Activated T-cell treated with anti-CD3 and anti-CD28 coated beads, Interleukin-2, amount 50 U/mL, for 4 hours (primary cell): ENCODE data around the gene NPM3. TPM values are rescaled to one million over a fixed set of nuclear protein-coding genes. Genes with fewer than 3 reads are reported as not detected.

Experiments
- ATAC-seq, 2 donors: fragments of 200-7000 bp; cut with Tn5 transposase; one replicate each; pipeline ENCODE4 v1.10.0; 2021
- DNase-seq: peaks from one replicate; pipeline ENCODE4 v3.0.0-alpha.2; 2020
- H3K27me3 Mint-ChIP-seq: one replicate; pipeline ENCODE4 v1.8.0; 2021; ENCODE audit warnings: low read depth, mixed read lengths
- H3K36me3 Mint-ChIP-seq: one replicate; pipeline ENCODE4 v1.8.0; 2022; ENCODE audit warnings: mixed read lengths; ENCODE audit not compliant: insufficient read depth
- H3K4me1 Mint-ChIP-seq: one replicate; pipeline ENCODE4 v1.8.0; 2021; ENCODE audit warnings: low read depth, mixed read lengths
- H3K4me3 Mint-ChIP-seq: one replicate; pipeline ENCODE4 v1.8.0; 2021; ENCODE audit warnings: mild to moderate bottlenecking, moderate library complexity, mixed read lengths
- H3K9me3 Mint-ChIP-seq: one replicate; pipeline ENCODE4 v1.8.0; 2021; ENCODE audit warnings: mixed read lengths
- total RNA-seq, 3 donors: library from RNA; stranded (reverse); gene quantifications; one replicate each; pipeline ENCODE4 v1.2.1, GENCODE V29; 2021

NPM3 gene
- total RNA-seq, 3 donors from 2014 or later, result 213 to 285 (median 265) TPM

DNA sequence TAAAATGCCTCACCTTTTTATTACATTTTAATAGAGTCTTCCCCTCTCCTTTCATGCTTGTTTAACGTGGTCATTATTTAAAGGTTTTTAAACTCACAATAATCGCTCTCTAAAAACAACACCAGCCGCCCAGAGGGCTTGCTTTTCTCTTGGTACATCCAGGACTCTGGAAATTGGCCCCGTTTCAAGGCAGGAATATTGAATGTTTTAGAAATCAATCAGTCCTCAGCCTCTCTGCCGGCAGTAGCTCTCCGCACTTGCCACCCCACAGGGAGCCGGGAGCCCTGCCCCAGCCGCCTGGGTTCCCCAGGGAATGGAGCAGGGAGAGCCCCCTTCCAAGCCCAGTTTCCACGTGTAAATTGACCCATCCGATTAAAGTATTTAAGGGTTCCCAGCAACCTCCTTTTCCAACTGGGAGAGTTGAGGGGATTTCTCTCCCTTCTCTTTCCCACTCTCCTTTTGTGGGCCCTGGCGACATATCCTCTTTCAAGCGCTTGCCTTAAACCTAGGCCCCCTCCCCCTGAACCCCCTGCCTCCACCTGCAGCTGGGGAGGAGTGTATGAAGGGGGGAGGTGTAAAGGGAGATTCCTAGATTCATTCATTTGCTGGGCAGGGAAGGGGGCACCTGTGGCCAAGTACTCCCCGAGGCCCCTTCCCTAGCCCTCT is 9.2 kb downstream of the NPM3 start:
- peaks cover 19% of the 10 kb centered on the region for H3K4me1 Mint-ChIP-seq

DNA sequence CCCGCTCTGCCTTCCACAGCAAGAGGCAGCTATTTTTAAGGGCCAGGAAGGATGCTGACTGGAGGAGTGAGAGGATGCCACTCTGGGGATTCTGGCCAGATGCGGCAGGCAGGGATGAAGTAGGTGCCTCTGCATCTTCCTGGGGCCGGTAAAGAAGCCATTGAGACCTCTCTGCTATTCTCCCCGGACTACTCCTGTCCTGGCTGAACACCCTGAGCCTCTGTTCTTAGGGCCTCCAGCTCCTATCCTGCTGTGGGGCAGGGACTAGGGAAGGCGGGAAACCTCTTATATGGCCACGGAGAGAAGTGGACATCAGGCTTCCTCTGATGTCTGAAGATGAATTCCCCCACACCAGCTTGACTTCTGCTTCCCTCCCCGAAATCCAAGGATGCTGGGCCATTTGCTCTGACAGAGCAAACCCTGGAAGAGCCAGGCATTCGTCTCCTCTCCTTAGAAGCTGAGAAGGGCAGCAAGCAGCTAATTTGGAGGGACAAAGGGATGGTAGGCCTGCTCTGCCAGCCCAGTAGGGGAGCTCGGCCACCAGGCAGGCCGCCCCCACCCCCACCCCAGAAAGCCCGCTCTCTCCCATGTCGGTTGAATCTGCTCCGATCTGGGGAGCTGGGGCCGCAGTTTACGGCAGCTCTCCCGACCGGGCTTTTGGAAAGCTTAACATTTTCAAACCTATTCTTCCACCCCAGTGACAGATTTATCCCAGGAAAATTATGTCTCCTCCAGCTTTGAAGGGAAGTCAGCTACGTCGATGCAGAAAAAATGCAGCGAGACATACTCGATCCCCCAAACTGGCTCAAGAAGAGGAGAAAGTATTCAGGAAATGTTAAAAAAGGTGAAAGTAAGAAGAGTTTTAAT is 10.1 kb downstream of the NPM3 start:
- peaks cover 66% of the 10 kb centered on the region for H3K27me3 Mint-ChIP-seq
- peaks cover 7% of the 10 kb centered on the region for H3K36me3 Mint-ChIP-seq
- DNase-seq (no peak), ATAC-seq (no peak)
- peaks cover 13% of the 10 kb centered on the region for H3K4me1 Mint-ChIP-seq
- no peaks in the 10 kb centered on the region for H3K9me3 Mint-ChIP-seq
- no peak overlapping the region for H3K4me3 Mint-ChIP-seq

More for the DNA sequence above, 9.2 kb downstream of the NPM3 start:
- DNase-seq, result no peak
- ATAC-seq, result no peak
- Mint-ChIP-seq H3K27me3 (peaks cover 71% of the 10 kb centered on the region), H3K9me3 (no peaks in the 10 kb centered on the region), H3K36me3 (peaks cover 7% of the 10 kb centered on the region), H3K4me3 (peak overlapping the region; percentile 37)

DNA sequence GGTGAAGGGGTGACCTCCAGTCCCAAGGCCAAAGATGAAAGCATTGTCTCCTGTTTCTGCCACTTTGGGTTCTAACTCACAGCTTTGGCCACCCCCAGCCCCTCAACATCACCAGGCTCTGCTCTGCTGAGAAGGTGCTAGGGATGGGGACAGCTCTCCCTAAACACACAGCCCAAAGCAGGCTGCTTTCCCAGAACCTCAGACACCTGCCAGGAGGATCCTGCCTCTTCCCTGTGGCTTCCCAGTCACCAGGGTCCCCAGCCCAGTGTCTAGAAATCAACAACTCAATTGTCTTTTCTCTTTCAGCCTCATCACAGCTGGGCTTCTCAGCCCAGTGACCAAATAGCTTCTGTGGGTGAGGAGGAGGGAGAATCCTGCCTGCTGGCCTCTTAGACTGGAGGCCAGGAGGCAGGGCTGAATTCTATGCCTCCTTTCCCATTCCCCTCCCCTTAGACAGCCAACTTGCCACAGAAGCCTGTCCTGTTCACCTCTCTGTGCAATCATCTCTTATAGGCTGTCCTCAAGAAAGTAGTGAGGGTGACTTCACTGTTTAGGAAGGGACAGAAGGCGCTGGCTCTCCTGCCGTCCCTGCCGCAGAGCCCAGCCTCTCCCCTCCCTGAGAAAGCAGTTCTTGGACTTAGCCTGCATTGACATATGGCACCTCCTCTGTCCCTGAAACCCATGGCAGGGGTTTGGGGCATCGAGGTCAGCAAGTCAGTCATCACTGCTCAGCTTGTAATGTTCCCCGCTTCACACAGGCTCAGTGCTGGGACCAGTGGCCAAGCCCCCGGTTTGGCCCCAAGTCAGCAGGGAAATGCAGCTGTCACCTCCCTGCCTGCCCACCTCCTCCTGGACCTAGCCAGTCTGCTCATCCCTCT is 11.0 kb downstream of the NPM3 start:
- DNase-seq, result no peak
- peaks cover 61% of the 10 kb centered on the region for H3K27me3 Mint-ChIP-seq
- H3K4me3 Mint-ChIP-seq, result no peak overlapping the region
- no peaks in the 10 kb centered on the region for H3K9me3 Mint-ChIP-seq
- no peaks in the 10 kb centered on the region for H3K36me3 Mint-ChIP-seq
- ATAC-seq, result no peak
- H3K4me1 Mint-ChIP-seq, result peaks cover 12% of the 10 kb centered on the region

DNA sequence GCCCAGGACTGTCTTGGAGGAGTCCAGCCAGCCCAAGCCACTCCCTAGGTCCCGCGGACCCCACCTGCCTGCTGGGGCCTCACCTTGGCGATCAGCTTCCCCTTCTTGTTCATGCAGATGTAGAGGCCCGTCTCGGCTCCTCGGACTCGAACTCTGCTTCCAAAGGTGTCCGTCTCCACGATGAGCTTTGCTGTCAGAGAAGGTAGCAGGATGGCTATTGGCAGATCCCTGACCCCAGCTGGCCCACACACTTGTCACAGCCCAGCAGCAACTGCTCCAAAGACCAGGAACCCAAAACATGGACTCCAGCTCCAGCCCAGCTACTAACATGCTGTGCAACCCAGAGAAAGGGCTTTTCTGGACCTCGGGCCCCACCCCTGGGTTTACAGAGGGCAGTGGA is 11.9 kb downstream of the NPM3 start:
- ATAC-seq (no peak), DNase-seq (no peak)
- Mint-ChIP-seq H3K4me3 (no peak overlapping the region), H3K4me1 (peaks cover 12% of the 10 kb centered on the region), H3K36me3 (no peaks in the 10 kb centered on the region), H3K27me3 (peaks cover 56% of the 10 kb centered on the region), H3K9me3 (no peaks in the 10 kb centered on the region)

DNA sequence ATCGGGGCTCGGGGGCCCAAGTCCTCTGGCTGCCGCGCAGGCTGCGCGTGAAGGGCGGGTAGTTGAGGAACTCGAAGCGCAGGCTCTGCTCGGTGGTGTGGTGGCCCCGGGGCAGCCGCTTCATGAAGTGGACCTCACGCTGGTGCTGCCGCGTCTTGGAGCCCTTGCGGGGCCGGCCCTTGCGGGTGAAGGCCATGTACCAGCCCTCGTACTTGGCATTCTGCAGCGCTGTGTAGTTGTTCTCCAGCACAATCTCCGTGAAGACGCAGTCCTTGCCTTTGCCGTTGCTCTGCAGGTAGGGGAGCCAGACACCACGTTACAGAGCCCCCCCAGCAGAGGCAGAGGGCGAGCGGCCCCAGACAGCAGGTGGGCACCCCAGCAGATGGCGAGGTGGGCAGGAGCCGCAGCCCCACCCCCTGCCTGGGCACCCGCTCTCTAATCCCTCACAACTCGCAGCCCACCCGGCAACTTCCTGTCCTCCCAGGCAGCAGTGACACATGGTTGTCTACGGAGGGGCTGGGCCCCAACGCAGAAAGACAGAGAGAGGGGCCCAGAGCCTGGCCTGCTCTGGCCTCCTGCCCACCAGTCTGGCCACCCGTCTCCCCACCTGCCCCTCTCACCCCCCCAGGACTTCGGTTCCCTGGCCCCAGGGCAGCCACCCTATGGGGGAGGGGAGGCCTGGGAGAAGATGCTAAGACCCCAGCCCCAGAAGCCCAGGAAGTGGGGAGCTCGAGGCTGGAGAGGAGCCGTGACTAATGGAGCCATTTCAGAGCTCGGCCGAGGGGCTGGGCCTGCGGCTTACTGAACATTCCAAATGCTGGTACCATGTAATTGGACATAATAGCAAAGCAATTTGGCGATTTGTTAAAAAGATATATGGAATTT is 12.7 kb downstream of the NPM3 start:
- Mint-ChIP-seq H3K4me3 (no peak overlapping the region), H3K27me3 (peaks cover 62% of the 10 kb centered on the region), H3K9me3 (no peaks in the 10 kb centered on the region), H3K36me3 (no peaks in the 10 kb centered on the region), H3K4me1 (peaks cover 12% of the 10 kb centered on the region)
- DNase-seq, result no peak
- no peak for ATAC-seq

DNA sequence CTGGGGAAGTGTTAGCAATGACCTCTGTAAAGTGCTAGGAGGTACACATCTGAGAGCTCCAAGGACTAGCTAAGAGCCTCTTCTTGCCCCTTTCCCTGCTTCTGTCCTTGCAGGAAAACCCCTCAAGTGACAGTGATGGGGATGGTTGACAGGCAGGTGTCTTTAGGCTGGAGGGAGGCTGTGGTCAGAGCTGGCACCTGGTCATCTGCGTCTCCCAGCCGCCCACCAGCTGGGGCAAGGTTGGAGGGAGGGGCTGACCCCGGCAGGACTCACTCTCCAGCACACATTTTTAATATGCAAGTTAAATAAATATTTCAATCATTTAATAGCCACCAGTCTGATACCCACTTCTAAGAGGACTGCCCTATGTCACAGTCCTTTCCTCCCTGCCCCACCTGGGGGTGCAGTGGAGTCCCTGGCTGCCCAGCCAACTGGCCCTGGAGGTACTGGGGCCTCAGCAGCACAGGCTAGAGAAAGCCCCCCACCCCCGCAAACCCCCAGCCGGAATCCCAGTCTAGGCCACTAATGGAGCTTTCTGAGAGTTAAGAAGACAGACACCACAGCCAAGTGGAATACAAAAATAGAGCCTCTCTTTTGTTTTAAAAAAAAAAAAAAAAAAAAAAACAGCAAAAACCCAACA is 13.6 kb downstream of the NPM3 start:
- H3K27me3 Mint-ChIP-seq, result peaks cover 57% of the 10 kb centered on the region
- ATAC-seq, result no peak
- no peaks in the 10 kb centered on the region for H3K36me3 Mint-ChIP-seq
- no peaks in the 10 kb centered on the region for H3K9me3 Mint-ChIP-seq
- peaks cover 8% of the 10 kb centered on the region for H3K4me1 Mint-ChIP-seq
- no peak overlapping the region for H3K4me3 Mint-ChIP-seq
- no peak for DNase-seq

DNA sequence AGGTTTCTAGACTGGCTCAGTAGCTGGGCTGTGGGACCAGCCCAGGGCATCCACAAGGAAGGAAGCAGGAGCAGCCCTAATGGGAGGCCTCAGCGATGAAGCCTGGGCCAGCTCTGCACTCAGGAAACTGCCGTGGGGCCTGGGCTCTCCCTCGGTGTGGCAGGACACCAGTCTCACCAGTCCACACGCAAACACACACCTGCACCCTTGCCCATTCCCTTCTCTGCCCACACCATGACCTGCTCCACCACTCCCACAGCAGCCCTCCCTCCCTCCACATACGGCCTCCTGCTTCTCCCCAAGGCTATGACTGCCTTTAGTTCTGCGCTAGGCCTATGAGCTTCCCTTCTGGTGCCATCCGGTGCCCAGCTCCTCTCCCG is 14.5 kb downstream of the NPM3 start:
- ATAC-seq (no peak), DNase-seq (no peak)
- Mint-ChIP-seq H3K4me3 (no peak overlapping the region), H3K4me1 (peaks cover 2% of the 10 kb centered on the region), H3K36me3 (no peaks in the 10 kb centered on the region), H3K27me3 (peaks cover 51% of the 10 kb centered on the region), H3K9me3 (no peaks in the 10 kb centered on the region)

DNA sequence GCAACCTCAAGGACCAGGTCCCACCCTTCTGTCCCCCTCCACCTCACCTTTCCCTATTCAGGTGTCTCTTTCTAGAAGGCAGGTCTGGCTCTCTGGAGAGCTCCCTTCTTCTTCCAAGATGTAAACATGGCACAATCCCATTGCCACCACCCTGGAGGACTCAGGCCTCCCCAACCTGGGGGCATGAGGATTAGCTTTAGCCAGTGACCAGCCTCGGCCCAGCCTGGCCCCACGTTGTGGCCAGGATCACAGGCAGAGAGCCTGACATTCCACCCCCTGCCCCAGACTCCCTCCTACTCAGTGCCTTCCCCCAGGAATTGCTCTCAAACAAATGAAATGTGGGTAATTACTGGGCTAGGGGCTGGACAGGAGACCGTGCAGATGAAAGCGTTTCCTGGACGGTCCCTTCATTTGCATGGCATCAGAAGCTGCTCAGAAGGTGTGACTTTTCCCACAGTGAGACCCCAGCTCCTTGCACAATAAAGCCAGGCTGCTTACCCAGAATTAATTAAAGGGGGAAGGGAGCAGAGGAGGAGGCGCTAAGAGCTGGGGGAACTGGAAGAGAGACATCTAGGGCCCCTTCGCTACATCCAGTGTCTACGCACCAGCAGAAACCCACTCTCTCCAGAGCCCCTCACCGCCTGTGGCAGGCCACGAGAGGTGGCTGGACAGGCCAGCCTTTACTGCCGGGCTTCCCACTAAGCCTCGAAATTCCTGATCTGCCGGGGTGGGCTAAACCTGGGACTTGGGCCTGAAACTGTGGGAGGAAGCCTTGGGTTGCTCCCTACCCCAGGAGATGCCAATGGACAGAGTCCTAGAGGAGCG is 15.1 kb downstream of the NPM3 start:
- ATAC-seq (no peak), DNase-seq (no peak)
- H3K27me3 Mint-ChIP-seq, result peaks cover 48% of the 10 kb centered on the region
- H3K4me1 Mint-ChIP-seq, result no peaks in the 10 kb centered on the region
- H3K9me3 Mint-ChIP-seq, result no peaks in the 10 kb centered on the region
- no peaks in the 10 kb centered on the region for H3K36me3 Mint-ChIP-seq
- no peak overlapping the region for H3K4me3 Mint-ChIP-seq

DNA sequence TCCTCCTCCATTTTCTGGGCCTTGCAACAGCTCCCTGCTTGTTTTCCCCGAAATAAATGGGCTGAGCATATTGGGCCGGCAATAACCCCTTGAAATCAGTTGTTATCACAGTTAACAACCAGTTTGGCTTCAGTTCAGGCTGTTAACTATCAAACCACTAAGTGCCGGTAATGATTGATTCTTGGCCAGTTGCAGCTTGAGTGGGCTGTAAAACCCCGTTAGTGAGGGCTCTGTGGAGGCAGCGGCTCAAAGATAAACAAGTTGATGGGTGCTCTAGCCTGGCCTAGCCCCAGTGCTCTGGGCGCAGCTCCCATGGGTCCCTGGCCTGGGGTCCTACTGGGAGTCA is 15.7 kb downstream of the NPM3 start:
- Mint-ChIP-seq H3K36me3 (no peaks in the 10 kb centered on the region), H3K4me1 (no peaks in the 10 kb centered on the region), H3K27me3 (peaks cover 44% of the 10 kb centered on the region), H3K9me3 (no peaks in the 10 kb centered on the region), H3K4me3 (no peak overlapping the region)
- DNase-seq (no peak), ATAC-seq (no peak)

DNA sequence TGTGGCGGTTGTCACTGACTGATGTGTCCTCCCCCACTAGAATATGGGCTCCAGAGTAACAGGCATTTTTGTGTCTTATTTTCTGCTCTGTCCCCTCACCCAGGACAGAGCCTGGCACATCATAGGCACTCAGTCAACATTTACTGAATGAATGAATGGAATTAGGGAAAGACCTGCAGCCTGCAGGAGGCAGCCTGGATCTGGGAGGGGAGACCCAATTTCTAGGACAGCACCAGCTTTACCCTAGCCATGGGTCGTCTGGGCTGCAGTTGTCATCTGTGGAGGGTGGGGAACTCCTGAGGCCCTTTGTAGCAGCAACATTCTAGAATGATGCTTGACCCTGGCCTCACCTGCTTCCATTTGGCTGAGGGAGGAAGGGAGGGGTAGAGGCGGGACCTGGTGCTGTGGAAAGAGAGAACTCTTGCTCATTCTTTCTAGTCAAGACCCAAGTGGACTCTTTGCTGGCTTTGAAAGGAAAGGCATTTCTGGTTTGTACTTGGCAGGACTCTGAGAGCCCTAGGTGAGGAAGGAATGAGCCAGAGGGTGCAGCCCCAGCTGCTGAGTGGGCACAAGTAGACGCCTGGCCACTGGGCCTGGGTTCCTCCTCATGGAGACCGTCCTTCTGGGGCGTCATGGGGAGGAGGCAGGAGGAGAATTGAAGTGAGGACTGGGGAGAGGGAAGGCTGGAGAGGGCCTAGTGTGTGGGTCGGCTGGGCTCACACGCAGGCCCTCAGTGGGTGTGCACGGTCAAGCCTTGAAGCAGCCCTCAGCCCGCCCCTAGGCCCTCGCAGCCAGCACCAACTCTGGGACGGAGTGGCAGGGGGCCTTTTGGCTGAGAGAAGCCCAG is 16.3 kb downstream of the NPM3 start:
- DNase-seq (no peak), ATAC-seq (no peak)
- peaks cover 42% of the 10 kb centered on the region for H3K27me3 Mint-ChIP-seq
- no peaks in the 10 kb centered on the region for H3K4me1 Mint-ChIP-seq
- no peak overlapping the region for H3K4me3 Mint-ChIP-seq
- H3K9me3 Mint-ChIP-seq, result no peaks in the 10 kb centered on the region
- no peaks in the 10 kb centered on the region for H3K36me3 Mint-ChIP-seq

DNA sequence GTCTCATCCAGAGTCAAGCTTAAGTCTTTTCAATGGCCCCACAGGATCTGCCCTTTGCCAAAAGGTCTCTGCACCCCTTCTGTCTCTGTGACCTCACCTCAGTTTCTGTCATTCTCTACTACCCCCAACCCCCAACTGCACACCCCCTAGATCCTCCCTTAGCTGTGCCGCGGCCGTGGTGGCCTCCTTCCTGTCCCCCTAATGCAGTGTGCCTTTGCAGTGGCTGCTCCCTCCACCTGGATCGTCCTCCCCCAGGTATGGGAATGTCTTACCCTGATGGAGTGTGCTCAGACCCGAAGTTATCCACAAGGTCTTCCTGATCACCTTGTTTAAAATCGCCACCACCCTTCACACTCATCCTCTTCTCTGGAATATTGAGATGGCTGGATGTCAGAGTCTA is 16.9 kb downstream of the NPM3 start:
- no peaks in the 10 kb centered on the region for H3K4me1 Mint-ChIP-seq
- no peaks in the 10 kb centered on the region for H3K9me3 Mint-ChIP-seq
- no peaks in the 10 kb centered on the region for H3K36me3 Mint-ChIP-seq
- ATAC-seq (no peak), DNase-seq (no peak)
- peaks cover 40% of the 10 kb centered on the region for H3K27me3 Mint-ChIP-seq
- no peak overlapping the region for H3K4me3 Mint-ChIP-seq

DNA sequence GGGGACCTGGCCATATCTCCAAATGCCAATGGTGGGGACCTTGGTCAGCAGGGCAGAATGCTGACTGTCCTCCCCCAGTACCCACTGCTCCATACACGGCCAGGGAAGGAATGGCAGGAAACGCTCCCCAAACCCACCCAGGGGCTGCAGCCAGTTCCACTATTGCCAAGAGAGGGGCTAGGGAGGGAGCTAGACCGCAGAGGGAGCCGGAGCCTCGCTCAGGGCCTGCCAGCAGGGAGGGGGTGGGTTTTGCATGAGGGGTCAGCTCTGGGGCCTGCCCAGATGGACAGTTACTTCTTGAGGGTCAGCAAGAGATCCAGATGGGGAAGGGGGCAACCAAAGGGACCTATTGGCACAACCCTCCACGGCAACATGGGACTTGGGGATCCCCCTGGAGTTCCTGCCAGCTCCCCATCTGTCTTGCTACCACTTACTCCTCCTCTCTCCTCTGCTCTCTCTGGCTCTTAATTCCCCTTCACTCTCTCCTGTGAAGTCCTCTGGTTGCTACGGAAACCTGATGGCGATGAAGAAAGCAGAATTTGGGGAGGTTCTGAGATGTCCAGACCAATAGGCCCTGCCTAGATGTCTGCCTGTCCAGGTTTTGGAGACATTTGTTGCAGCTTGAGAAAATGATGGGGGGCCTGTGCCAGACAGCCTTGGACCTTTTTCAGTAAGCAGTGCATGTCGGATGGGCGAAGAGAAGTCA is 20.0 kb downstream of the NPM3 start:
- no peak for ATAC-seq
- no peak for DNase-seq
- H3K27me3 Mint-ChIP-seq, result peaks cover 33% of the 10 kb centered on the region
- no peaks in the 10 kb centered on the region for H3K36me3 Mint-ChIP-seq
- no peaks in the 10 kb centered on the region for H3K4me1 Mint-ChIP-seq
- no peak overlapping the region for H3K4me3 Mint-ChIP-seq
- H3K9me3 Mint-ChIP-seq, result no peaks in the 10 kb centered on the region
